Hepatocyte (in vitro differentiated cells): Measurements from ENCODE around the gene PAX6. TPM values are rescaled to one million over a fixed set of nuclear protein-coding genes. Genes with fewer than 3 reads are reported as not detected.

Experiments
- DNase-seq: peaks from one replicate; pipeline ENCODE4 v3.0.0-alpha.2; 2016; ENCODE audit warnings: low spot score
- H2AFZ ChIP-seq: fragments of 200-600 bp; sonication (generic); 2 replicates; pipeline ENCODE4 v1.6.0; 2016; ENCODE audit warnings: antibody characterized with exemption, mild to moderate bottlenecking
- H3K27ac ChIP-seq: fragments of 200-600 bp; sonication (generic); 2 replicates; pipeline ENCODE4 v1.5.1; 2016; ENCODE audit warnings: mild to moderate bottlenecking
- H3K27me3 ChIP-seq: fragments of 200-600 bp; sonication (generic); 2 replicates; pipeline ENCODE4 v1.6.1; 2016
- H3K36me3 ChIP-seq: fragments of 200-600 bp; sonication (generic); replicated peaks from 2 replicates; pipeline ENCODE4 v1.5.1; 2016; ENCODE audit warnings: low read depth; ENCODE audit not compliant: insufficient read depth
- H3K4me1 ChIP-seq: fragments of 200-600 bp; sonication (generic); 2 replicates; pipeline ENCODE4 v1.5.1; 2016; ENCODE audit warnings: mild to moderate bottlenecking, moderate library complexity; ENCODE audit not compliant: insufficient read depth
- H3K4me2 ChIP-seq: fragments of 200-600 bp; sonication (generic); 2 replicates; pipeline ENCODE4 v1.6.0; 2016
- H3K4me3 ChIP-seq: fragments of 200-600 bp; sonication (generic); 2 replicates; pipeline ENCODE4 v1.5.1; 2016; ENCODE audit warnings: mild to moderate bottlenecking
- H3K79me2 ChIP-seq: fragments of 200-600 bp; sonication (generic); 2 replicates; pipeline ENCODE4 v1.6.0; 2017; ENCODE audit warnings: mild to moderate bottlenecking
- H3K9me2 ChIP-seq: fragments of 200-600 bp; sonication (generic); replicated peaks from 2 replicates; pipeline ENCODE4 v1.6.0; 2017; ENCODE audit warnings: mild to moderate bottlenecking; ENCODE audit not compliant: insufficient read depth
- H3K9me3 ChIP-seq: fragments of 200-600 bp; sonication (generic); 2 replicates; pipeline ENCODE4 v1.5.1; 2016; ENCODE audit warnings: low read depth, mild to moderate bottlenecking
- H4K20me1 ChIP-seq: fragments of 200-600 bp; sonication (generic); 2 replicates; pipeline ENCODE4 v1.6.0; 2016; ENCODE audit warnings: mild to moderate bottlenecking; ENCODE audit not compliant: insufficient read depth, poor library complexity, severe bottlenecking
- EZH2 ChIP-seq: fragments of 200-600 bp; sonication (generic); IDR thresholded peaks from 2 replicates; pipeline ENCODE4 v1.6.1; 2016; ENCODE audit warnings: antibody characterized with exemption, mild to moderate bottlenecking, borderline replicate concordance
- EZH2phosphoT487 ChIP-seq: fragments of 200-600 bp; sonication (generic); IDR thresholded peaks from one replicate; pipeline ENCODE4 v1.6.1; 2018; ENCODE audit warnings: antibody characterized with exemption, mild to moderate bottlenecking, low read depth, moderate library complexity; ENCODE audit not compliant: unreplicated experiment, severe bottlenecking
- WGBS: methylation state at CpG from one replicate; pipeline ENCODE4 v1.1.6; 2016; ENCODE audit warnings: low lambda C conversion rate; ENCODE audit errors: missing lambda C conversion rate; 5-methylcytosine and 5-hydroxymethylcytosine counted together
- polyA plus RNA-seq: library from polyadenylated mRNA; unstranded; fragments of >200 nt; fragmentation: Nextera tagmentation; extraction: Ambion mirVana; gene quantifications from 2 replicates; pipeline ENCODE4 v1.2.1, GENCODE V29; 2016
- total RNA-seq: library from RNA; depleted of rRNA; stranded (reverse); fragments of >200 nt; gene quantifications from 2 replicates; pipeline ENCODE4 v1.2.3, GENCODE V29; 2014
- TF ChIP-seq, protein P1 (sequence below): fragments of 200-600 bp; sonication (generic); IDR thresholded peaks from 2 replicates; pipeline ENCODE4 v1.5.1; 2016; ENCODE audit warnings: antibody characterized with exemption, mild to moderate bottlenecking; ENCODE audit not compliant: poor library complexity

Gene PAX6
- total and polyA plus RNA-seq, 2 experiments from 2014 or later = 0.21 to 0.70 TPM

DNA sequence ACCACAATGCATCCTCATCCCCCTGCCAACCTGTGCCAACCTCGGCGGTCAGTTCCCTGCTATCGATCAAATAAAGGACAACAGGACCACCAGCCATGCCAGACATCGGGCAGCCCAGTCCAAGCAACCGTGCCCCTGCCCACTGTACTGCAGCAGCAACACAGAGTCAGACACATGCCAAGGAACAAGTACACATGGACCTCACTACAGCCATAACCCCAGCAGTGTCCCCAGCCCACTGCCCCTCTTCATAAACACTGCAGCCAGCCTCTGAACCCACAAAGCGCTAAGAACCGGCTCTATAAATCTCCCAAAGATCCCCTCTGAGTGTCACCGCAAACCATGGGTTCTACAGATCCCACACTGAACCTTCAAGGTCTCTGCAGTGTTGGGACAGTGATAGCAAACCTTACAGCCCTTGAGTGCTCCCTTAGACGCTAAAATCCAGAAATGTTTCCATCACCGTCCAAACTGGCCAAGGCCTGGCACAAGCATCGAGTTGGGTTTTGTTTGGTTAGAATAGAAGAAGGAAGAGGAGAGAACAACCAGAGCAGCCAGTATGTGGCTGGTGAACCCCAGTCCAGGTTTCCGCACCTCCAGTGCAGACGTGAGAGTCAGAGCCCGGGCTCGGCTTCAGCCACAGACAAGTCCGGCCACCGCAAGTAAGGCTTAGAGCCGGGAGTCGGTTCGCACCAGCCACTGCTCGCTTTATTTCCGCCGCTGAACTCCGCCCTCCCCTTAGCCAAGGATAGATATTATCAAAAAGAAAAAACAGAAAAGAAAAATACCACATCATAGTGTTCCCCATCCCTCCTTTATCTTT is 7.9 kb downstream of the PAX6 start:
- 9% methylated on average over 24 of the region's 24 CpGs for WGBS
- DNase-seq = no peak
- TF ChIP-seq, protein P1, sequence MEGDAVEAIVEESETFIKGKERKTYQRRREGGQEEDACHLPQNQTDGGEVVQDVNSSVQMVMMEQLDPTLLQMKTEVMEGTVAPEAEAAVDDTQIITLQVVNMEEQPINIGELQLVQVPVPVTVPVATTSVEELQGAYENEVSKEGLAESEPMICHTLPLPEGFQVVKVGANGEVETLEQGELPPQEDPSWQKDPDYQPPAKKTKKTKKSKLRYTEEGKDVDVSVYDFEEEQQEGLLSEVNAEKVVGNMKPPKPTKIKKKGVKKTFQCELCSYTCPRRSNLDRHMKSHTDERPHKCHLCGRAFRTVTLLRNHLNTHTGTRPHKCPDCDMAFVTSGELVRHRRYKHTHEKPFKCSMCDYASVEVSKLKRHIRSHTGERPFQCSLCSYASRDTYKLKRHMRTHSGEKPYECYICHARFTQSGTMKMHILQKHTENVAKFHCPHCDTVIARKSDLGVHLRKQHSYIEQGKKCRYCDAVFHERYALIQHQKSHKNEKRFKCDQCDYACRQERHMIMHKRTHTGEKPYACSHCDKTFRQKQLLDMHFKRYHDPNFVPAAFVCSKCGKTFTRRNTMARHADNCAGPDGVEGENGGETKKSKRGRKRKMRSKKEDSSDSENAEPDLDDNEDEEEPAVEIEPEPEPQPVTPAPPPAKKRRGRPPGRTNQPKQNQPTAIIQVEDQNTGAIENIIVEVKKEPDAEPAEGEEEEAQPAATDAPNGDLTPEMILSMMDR = no peak
- peak; percentile 65 for TF ChIP-seq EZH2
- Histone ChIP-seq H2AFZ (no peak overlapping the region), H4K20me1 (no peaks in the 10 kb centered on the region), H3K4me2 (no peak overlapping the region), H3K4me1 (peaks cover 19% of the 10 kb centered on the region), H3K9me2 (no peaks in the 10 kb centered on the region), H3K27me3 (peaks cover 100% of the 10 kb centered on the region), H3K9me3 (no peaks in the 10 kb centered on the region), H3K79me2 (no peaks in the 10 kb centered on the region), H3K36me3 (no peaks in the 10 kb centered on the region), H3K27ac (no peak overlapping the region), H3K4me3 (no peak overlapping the region)

DNA sequence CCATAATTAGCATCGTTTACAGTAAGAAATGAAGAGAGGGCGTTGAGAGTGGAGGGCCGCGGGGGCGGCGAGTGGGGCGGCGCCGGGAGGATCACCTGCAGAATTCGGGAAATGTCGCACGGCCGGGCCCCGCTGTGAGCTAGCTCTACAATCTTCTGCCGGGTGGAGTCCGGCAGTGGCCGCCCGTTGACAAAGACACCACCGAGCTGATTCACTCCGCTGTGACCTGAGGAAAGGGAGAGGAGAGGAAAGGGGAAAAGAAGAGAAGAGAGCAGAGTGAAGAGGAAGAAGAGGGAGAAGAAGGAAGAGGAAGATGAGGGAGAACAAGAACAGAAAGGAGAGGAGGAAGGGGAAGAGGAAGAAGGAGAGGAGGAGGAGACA is 8.5 kb downstream of the PAX6 start:
- Histone ChIP-seq H4K20me1 (no peaks in the 10 kb centered on the region), H3K4me3 (no peak overlapping the region), H3K27ac (no peak overlapping the region), H3K27me3 (peaks cover 100% of the 10 kb centered on the region), H2AFZ (no peak overlapping the region), H3K9me3 (no peaks in the 10 kb centered on the region), H3K79me2 (no peaks in the 10 kb centered on the region), H3K36me3 (no peaks in the 10 kb centered on the region), H3K4me2 (no peak overlapping the region), H3K4me1 (peaks cover 23% of the 10 kb centered on the region), H3K9me2 (no peaks in the 10 kb centered on the region)
- DNase-seq = no peak
- TF ChIP-seq EZH2 (peak; percentile 69), EZH2phosphoT487 (peak; percentile 65)
- TF ChIP-seq, protein P1 = no peak
- WGBS = 6% methylated on average over 14 of the region's 20 CpGs

DNA sequence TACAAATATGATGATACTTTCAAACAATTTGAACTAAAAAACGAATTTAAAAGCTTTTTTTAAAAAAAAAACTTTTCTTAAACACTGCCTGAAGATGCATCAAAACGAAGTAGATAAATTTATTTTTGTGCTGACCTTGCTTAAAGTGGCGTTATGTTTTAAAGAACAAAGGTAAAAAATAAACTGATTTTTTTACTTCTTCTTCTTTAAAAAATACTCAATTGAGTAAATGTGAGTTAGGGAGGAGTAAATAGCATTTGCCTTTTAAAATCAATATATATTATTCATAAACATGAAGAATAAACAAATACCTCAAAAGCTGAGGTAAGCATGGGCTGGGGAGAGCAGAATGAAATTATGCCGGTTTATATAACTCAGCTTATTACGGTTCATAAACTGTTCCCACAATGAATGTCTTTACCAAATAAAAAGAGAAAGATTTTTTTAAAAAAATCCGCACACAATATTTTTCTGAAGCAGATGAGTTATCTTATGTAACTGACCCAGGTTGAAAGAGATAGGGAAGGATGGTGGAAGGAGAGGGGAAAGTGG is 9.0 kb downstream of the PAX6 start:
- H4K20me1 ChIP-seq = no peaks in the 10 kb centered on the region
- no peaks in the 10 kb centered on the region for H3K9me2 ChIP-seq
- H3K4me1 ChIP-seq = peaks cover 23% of the 10 kb centered on the region
- H2AFZ ChIP-seq = no peak overlapping the region
- H3K79me2 ChIP-seq = no peaks in the 10 kb centered on the region
- no peak for DNase-seq
- peaks cover 100% of the 10 kb centered on the region for H3K27me3 ChIP-seq
- H3K36me3 ChIP-seq = no peaks in the 10 kb centered on the region
- 18% methylated on average over 6 of the region's 6 CpGs for WGBS
- TF ChIP-seq EZH2 (peak; percentile 91), EZH2phosphoT487 (peak; percentile 44)
- TF ChIP-seq, protein P1 = no peak
- no peak overlapping the region for H3K27ac ChIP-seq
- H3K4me3 ChIP-seq = no peak overlapping the region
- no peaks in the 10 kb centered on the region for H3K9me3 ChIP-seq
- no peak overlapping the region for H3K4me2 ChIP-seq
